Subcutaneous adipose tissue (tissue), 4 donors: ENCODE measurements around the gene KCNT1. TPM values are rescaled to one million over a fixed set of nuclear protein-coding genes. Genes with fewer than 3 reads are reported as not detected.

Experiments used
- total RNA-seq, 4 donors: library from RNA; depleted of rRNA; stranded (reverse); fragments of >200 nt; gene quantifications; one replicate each; pipeline ENCODE4 v1.1.0, GENCODE V29; 2016
- TF ChIP-seq, protein P1 (sequence below): fragments of 450-650 bp; IDR thresholded peaks from one replicate; pipeline ENCODE4 v1.5.1; 2016; ENCODE audit warnings: low read depth, mild to moderate bottlenecking, control low read depth, antibody characterized with exemption, moderate library complexity

The KCNT1 gene
- total RNA-seq, 4 donors from 2014 or later, result 0.33 to 0.51 TPM; not detected in 2

DNA sequence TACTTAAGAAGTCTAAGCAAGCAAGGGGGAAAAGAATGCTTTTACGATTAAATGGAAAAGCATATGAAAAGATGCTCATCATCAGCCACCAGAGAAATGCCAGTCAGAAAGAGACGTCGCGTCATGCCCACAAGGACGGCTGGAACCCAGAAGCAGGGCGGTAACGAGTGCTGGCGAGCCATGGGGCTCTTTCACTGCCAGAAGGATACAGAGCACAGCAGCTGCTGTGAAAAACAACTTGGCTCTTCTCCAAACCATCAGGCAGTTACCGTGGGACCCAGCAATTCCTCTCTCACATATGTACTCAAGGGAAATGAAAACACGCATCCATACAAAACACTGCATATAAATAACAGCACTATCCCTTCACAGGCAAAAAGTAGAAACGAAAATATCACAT is 109.8 kb downstream of the KCNT1 start:
- TF ChIP-seq, protein P1, sequence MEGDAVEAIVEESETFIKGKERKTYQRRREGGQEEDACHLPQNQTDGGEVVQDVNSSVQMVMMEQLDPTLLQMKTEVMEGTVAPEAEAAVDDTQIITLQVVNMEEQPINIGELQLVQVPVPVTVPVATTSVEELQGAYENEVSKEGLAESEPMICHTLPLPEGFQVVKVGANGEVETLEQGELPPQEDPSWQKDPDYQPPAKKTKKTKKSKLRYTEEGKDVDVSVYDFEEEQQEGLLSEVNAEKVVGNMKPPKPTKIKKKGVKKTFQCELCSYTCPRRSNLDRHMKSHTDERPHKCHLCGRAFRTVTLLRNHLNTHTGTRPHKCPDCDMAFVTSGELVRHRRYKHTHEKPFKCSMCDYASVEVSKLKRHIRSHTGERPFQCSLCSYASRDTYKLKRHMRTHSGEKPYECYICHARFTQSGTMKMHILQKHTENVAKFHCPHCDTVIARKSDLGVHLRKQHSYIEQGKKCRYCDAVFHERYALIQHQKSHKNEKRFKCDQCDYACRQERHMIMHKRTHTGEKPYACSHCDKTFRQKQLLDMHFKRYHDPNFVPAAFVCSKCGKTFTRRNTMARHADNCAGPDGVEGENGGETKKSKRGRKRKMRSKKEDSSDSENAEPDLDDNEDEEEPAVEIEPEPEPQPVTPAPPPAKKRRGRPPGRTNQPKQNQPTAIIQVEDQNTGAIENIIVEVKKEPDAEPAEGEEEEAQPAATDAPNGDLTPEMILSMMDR, result no peak

- TF ChIP-seq, protein P1, result no peak
Observed at GRCh38 chr9:135812961-135813360, 111.0 kb downstream of the KCNT1 start.

DNA sequence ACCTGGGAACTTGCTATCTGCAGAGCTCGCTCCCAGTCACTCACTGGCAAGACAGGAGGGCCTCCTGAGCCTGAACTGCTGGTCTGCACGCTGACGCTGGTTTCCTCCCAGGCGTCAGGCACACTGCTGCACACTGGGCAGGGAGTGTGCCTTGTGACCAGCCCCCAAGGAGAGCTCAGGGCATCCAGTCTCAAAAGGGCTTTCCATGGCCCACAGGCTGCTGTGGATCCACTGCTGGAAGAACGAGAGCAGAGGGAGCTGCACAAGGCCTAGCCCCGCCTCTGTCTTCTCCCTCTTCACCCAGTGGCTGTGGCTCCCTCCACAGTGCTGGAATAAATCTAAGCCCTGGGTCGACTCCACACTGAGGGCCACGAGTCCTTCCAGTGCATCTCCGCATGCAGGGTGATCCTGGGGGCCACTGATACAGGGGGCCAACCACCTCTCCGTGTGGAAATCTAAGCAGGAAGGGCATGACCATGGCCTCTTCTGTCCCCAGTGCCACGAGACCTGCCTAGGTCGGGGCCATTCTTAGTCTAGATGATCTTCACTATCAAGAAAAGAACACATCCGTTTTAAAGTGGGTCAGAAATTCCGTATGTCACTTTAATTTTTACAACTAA is 111.8 kb downstream of the KCNT1 start:
- TF ChIP-seq, protein P1, result no peak

- TF ChIP-seq, protein P1, result no peak
Observed at GRCh38 chr9:135814421-135815095, 112.6 kb downstream of the KCNT1 start.

GRCh38 chr9:135815413-135815812 is 113.4 kb downstream of the KCNT1 start:
- TF ChIP-seq, protein P1, result no peak

DNA sequence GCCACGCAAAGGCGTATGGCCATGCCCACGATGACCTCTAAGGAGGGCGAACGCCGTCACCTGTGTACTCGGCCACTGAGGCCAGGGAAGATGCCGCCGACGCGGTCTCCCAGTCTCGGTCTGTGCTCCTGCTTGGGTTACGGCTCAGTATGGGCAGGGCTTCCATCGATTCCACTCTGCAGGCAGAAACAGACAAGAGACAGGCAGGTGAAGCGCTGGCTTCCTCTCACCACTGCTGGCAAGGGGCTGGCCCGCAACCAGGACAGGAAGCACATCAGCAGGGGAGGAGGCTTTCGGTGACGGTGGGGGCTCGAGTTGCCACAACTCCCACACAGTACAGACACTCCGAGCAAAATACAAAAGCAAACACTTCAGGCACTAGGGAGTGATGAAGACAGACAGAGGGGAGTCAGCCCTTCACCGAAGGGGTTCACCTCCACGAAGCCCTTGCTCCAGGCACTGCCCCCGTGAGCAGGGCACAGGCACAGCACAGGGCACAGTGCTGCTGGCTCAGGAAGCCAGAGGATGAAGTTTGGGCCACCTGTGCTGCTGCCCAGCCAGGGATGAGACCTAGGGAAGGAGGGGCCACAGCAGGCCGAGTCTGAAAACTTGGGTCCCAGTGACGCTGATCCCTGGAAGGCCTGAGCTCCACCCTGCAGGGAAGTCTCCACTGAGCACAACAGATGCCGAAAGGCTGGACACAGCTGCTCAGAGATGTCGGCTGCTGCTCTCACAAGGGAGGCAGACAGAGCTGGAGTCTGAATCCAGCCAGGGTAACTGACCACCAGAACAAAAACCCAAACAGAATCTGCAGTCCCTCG is 114.1 kb downstream of the KCNT1 start:
- TF ChIP-seq, protein P1, result no peak

- TF ChIP-seq, protein P1, result no peak
Observed at GRCh38 chr9:135816651-135816970, 114.6 kb downstream of the KCNT1 start.
